HepG2 (cell line): ENCODE measurements around the gene STIP1. TPM values are rescaled to one million over a fixed set of nuclear protein-coding genes. Genes with fewer than 3 reads are reported as not detected.

Experiments
- ARID2 ChIP-seq: sonication (generic); formaldehyde crosslinking; IDR thresholded peaks from 2 replicates; pipeline ENCODE4 v1.8.1; 2022; ENCODE audit warnings: mild to moderate bottlenecking, missing genetic modification reagents, borderline replicate concordance
- FOXA1 ChIP-seq, 2 experiments: fragments of 450-650 bp in 1 of 2; sonication (generic) in 1 of 2; formaldehyde crosslinking in 1 of 2; IDR thresholded peaks; 2 replicates each; pipeline versions ENCODE4 v1.4.0 to v1.6.1; 2016 to 2020; ENCODE audit warnings: missing genetic modification reagents in 1 of 2
- IRF2 ChIP-seq: IDR thresholded peaks from 2 replicates; pipeline ENCODE4 v1.6.1; 2018; ENCODE audit warnings: missing genetic modification reagents, missing compliant biosample characterization
- KDM5A ChIP-seq: fragments of 200-600 bp; sonication (generic); IDR thresholded peaks from 2 replicates; pipeline ENCODE4 v1.7.0; 2018; ENCODE audit warnings: antibody characterized with exemption, mild to moderate bottlenecking, low read length, borderline replicate concordance
- MED1 ChIP-seq: sonication (generic); formaldehyde crosslinking; IDR thresholded peaks from 2 replicates; pipeline ENCODE4 v1.4.0; 2020; ENCODE audit warnings: missing genetic modification reagents
- NFE2 ChIP-seq: sonication (generic); formaldehyde crosslinking; IDR thresholded peaks from 2 replicates; pipeline ENCODE4 v1.4.0; 2020; ENCODE audit warnings: missing genetic modification reagents
- NR1H2 ChIP-seq: sonication (generic); formaldehyde crosslinking; IDR thresholded peaks from 2 replicates; pipeline ENCODE4 v1.8.1; 2022; ENCODE audit warnings: low read depth, missing genetic modification reagents, borderline replicate concordance
- RFX1 ChIP-seq: fragments of 450-650 bp; IDR thresholded peaks from 2 replicates; pipeline ENCODE4 v1.6.1; 2017
- SNAI1 ChIP-seq: sonication (generic); formaldehyde crosslinking; IDR thresholded peaks from 2 replicates; pipeline ENCODE4 v1.5.0; 2020; ENCODE audit warnings: mild to moderate bottlenecking, missing genetic modification reagents, borderline replicate concordance
- ZBTB7A ChIP-seq: sonication (generic); formaldehyde crosslinking; IDR thresholded peaks from 2 replicates; pipeline ENCODE4 v1.8.0; 2022; ENCODE audit warnings: mild to moderate bottlenecking, missing genetic modification reagents
- ZFP36L2 ChIP-seq: sonication (generic); formaldehyde crosslinking; IDR thresholded peaks from 2 replicates; pipeline ENCODE4 v1.4.0; 2020; ENCODE audit warnings: missing genetic modification reagents
- ZNF33B ChIP-seq: sonication (generic); formaldehyde crosslinking; IDR thresholded peaks from 2 replicates; pipeline ENCODE4 v1.5.1; 2020; ENCODE audit warnings: mild to moderate bottlenecking, missing genetic modification reagents
- polyA plus RNA-seq, 8 experiments: library from polyadenylated mRNA; depleted of rRNA in 3 of 8; stranded (reverse) in 7 of 8; unstranded in 1 of 8; fragments of >200 nt; fragmentation: Illumina TruSeq in 4 of 8; extraction: Trizol in 4 of 8; gene quantifications; 2 replicates each; pipeline versions ENCODE4 v1.2.1 to v1.2.3, GENCODE V29; 2011 to 2016; ENCODE audit warnings: low read depth in 4 of 8, missing spikeins in 1 of 8, mixed read lengths in 1 of 8; ENCODE audit not compliant: insufficient read depth in 1 of 8
- total RNA-seq, 5 experiments: library from RNA; depleted of rRNA; stranded (reverse); fragments of >200 nt; fragmentation: Illumina TruSeq; extraction: Trizol; gene quantifications; 2 replicates each; pipeline ENCODE4 v1.2.3, GENCODE V29; 2016; ENCODE audit warnings: low read depth in 1 of 5
- TF ChIP-seq, protein P1 (sequence below): sonication (generic); formaldehyde crosslinking; IDR thresholded peaks from 2 replicates; pipeline ENCODE4 v1.4.0; 2020; ENCODE audit warnings: mild to moderate bottlenecking, missing genetic modification reagents
- TF ChIP-seq, protein P2 (sequence below): sonication (generic); formaldehyde crosslinking; IDR thresholded peaks from 2 replicates; pipeline ENCODE4 v1.8.0; 2022; ENCODE audit warnings: missing genetic modification reagents, mild to moderate bottlenecking, borderline replicate concordance
- TF ChIP-seq, protein P3 (sequence below): sonication (generic); formaldehyde crosslinking; IDR thresholded peaks from 2 replicates; pipeline ENCODE4 v1.5.1; 2020; ENCODE audit warnings: mild to moderate bottlenecking, missing genetic modification reagents
- TF ChIP-seq, protein P4 (sequence below): sonication (generic); formaldehyde crosslinking; IDR thresholded peaks from 2 replicates; pipeline ENCODE4 v1.4.0; 2020; ENCODE audit warnings: missing genetic modification reagents
- TF ChIP-seq, protein P5 (sequence below): IDR thresholded peaks from 2 replicates; pipeline ENCODE4 v1.6.1; 2016; ENCODE audit warnings: missing genetic modification reagents, missing compliant biosample characterization

Gene STIP1
- total and polyA plus RNA-seq, 2 of the 13 experiments (the other 11 are each of a cell fraction or from before 2014, with no cell fraction given): 81.1 to 217 TPM

DNA sequence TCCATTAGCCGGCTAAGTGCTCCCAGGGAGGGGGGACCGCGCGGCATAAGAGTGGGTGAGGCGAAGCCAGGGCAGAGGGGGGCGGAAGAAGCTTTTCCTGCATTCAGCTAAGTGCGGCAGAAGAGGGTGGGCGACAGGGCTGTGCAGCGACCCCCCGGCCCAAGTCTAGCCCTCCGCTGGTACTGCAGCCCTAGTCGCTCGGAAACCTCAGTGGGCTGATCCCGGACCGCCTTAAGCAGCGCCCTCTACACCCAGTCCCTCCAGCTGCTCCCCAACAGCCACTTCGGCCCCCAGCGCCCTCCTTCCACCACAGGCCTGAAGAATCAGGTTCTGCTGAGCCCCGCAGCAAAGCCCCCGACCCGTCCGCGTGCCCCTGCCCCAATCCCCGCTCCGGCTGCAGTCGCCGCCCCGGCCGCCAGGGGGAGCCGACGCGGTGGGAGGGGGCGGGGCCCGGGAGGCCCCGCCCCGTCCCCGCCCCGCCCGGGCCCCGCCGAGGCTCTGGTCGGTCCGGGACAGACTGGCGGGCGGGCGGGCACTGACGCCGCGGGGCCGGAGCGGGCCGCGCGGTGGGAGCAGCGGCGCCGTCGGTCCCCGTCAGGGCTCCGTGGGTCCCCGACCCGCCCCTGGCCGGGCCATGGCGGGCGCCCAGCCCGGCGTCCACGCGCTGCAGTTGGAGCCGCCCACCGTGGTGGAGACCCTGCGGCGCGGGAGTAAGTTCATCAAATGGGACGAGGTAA is 65.2 kb downstream of the STIP1 start, which contains the start of gene PLCB3 (continued):
- TF ChIP-seq, protein P1, sequence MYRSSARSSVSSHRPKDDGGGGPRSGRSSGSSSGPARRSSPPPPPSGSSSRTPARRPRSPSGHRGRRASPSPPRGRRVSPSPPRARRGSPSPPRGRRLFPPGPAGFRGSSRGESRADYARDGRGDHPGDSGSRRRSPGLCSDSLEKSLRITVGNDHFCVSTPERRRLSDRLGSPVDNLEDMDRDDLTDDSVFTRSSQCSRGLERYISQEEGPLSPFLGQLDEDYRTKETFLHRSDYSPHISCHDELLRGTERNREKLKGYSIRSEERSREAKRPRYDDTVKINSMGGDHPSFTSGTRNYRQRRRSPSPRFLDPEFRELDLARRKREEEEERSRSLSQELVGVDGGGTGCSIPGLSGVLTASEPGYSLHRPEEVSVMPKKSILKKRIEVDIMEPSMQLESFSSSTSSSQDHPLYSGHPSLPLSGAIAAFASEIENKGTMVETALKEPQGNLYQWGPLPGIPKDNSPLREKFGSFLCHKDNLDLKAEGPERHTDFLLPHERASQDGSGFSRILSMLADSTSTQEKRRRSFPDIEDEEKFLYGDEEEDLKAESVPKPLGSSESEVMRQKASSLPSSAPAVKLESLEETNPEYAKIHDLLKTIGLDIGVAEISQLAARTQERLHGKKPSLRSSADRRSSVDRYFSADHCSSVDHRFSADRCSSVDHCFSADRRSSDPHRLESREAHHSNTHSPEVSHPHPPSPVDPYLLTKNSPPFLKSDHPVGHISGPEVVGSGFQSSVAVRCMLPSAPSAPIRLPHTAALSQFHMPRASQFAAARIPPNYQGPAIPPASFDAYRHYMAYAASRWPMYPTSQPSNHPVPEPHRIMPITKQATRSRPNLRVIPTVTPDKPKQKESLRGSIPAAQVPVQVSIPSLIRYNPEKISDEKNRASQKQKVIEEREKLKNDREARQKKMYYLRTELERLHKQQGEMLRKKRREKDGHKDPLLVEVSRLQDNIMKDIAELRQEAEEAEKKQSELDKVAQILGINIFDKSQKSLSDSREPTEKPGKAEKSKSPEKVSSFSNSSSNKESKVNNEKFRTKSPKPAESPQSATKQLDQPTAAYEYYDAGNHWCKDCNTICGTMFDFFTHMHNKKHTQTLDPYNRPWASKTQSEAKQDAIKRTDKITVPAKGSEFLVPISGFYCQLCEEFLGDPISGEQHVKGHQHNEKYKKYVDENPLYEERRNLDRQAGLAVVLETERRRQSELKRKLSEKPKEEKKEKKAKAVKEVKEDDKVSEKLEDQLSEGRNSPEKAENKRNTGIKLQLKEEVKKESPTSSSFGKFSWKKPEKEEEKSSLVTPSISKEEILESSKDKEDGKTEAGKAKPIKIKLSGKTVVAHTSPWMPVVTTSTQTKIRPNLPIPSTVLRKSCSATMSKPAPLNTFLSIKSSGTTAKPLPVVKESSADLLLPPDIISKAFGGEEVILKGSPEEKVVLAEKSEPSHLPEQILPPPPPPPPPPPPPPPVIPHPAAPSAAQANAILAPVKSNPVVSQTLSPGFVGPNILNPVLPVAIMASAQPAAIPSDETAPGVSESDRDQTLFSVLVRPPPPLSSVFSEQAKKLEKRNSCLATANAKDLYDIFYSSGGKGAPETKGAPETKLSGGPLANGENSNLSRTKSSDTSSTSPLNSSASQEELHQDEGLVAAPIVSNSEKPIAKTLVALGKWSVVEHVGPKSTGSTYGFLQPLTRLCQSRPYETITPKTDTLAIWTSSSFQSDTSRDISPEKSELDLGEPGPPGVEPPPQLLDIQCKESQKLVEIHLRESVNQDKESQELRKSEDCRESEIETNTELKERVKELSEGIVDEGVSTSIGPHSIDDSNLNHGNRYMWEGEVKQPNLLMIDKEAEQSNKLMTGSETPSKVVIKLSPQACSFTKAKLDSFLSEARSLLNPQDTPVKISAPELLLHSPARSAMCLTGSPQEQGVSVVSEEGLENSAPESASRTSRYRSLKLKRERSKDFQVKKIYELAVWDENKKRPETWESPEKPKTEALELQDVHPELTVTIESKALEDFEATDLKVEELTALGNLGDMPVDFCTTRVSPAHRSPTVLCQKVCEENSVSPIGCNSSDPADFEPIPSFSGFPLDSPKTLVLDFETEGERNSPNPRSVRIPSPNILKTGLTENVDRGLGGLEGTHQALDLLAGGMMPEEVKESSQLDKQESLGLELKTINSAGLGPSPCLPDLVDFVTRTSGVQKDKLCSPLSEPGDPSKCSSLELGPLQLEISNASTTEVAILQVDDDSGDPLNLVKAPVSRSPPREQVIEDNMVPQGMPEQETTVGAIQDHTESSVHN (CRISPR knock-in tag): no peak
- TF ChIP-seq IRF2: no peak
- TF ChIP-seq MED1 (CRISPR knock-in tag): no peak
- TF ChIP-seq ZNF33B (CRISPR knock-in tag): no peak
- no peak for TF ChIP-seq SNAI1 (CRISPR knock-in tag)
- TF ChIP-seq, protein P2, sequence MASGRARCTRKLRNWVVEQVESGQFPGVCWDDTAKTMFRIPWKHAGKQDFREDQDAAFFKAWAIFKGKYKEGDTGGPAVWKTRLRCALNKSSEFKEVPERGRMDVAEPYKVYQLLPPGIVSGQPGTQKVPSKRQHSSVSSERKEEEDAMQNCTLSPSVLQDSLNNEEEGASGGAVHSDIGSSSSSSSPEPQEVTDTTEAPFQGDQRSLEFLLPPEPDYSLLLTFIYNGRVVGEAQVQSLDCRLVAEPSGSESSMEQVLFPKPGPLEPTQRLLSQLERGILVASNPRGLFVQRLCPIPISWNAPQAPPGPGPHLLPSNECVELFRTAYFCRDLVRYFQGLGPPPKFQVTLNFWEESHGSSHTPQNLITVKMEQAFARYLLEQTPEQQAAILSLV (CRISPR knock-in tag): no peak
- TF ChIP-seq, protein P3, sequence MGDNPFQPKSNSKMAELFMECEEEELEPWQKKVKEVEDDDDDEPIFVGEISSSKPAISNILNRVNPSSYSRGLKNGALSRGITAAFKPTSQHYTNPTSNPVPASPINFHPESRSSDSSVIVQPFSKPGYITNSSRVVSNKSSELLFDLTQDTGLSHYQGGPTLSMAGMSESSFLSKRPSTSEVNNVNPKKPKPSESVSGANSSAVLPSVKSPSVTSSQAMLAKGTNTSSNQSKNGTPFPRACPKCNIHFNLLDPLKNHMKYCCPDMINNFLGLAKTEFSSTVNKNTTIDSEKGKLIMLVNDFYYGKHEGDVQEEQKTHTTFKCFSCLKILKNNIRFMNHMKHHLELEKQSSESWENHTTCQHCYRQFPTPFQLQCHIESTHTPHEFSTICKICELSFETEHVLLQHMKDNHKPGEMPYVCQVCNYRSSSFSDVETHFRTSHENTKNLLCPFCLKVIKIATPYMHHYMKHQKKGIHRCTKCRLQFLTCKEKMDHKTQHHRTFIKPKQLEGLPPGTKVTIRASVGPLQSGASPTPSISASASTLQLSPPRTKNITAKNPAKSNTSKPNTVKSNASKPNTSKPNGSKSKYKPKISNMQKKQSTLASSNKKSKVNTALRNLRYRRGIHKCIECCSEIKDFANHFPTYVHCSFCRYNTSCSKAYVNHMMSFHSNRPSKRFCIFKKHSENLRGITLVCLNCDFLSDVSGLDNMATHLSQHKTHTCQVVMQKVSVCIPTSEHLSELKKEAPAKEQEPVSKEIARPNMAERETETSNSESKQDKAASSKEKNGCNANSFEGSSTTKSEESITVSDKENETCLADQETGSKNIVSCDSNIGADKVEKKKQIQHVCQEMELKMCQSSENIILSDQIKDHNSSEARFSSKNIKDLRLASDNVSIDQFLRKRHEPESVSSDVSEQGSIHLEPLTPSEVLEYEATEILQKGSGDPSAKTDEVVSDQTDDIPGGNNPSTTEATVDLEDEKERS (CRISPR knock-in tag): no peak
- no peak for TF ChIP-seq ZFP36L2 (CRISPR knock-in tag)
- no peak for TF ChIP-seq FOXA1 (IDR thresholded peaks at IDR 0.05)
- TF ChIP-seq FOXA1 (CRISPR knock-in tag; IDR thresholded peaks at IDR 0.05): no peak
- no peak for TF ChIP-seq NFE2 (CRISPR knock-in tag)
- no peak for TF ChIP-seq RFX1
- TF ChIP-seq, protein P4, sequence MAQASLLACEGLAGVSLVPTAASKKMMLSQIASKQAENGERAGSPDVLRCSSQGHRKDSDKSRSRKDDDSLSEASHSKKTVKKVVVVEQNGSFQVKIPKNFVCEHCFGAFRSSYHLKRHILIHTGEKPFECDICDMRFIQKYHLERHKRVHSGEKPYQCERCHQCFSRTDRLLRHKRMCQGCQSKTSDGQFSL (CRISPR knock-in tag): no peak
- TF ChIP-seq KDM5A: no peak
- no peak for TF ChIP-seq ARID2
- TF ChIP-seq NR1H2: no peak
- TF ChIP-seq, protein P5, sequence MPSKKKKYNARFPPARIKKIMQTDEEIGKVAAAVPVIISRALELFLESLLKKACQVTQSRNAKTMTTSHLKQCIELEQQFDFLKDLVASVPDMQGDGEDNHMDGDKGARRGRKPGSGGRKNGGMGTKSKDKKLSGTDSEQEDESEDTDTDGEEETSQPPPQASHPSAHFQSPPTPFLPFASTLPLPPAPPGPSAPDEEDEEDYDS (CRISPR knock-in tag): no peak
- peak; percentile 90 for TF ChIP-seq ZBTB7A (CRISPR knock-in tag)
